Nephron progenitor cell (in vitro differentiated cells): ENCODE data around the gene ATP8B3.

Source experiments
- DNase-seq: peaks from one replicate; pipeline ENCODE4 v3.0.0; 2021
- H3K27ac Mint-ChIP-seq: 2 replicates; pipeline ENCODE4 v1.8.0; 2021; ENCODE audit warnings: mild to moderate bottlenecking, moderate library complexity, mixed read lengths
- H3K27me3 Mint-ChIP-seq: 2 replicates; pipeline ENCODE4 v1.8.0; 2021; ENCODE audit warnings: mild to moderate bottlenecking, low read depth, mixed read lengths; ENCODE audit not compliant: poor library complexity
- H3K36me3 Mint-ChIP-seq: 2 replicates; pipeline ENCODE4 v1.8.0; 2021; ENCODE audit warnings: low read depth, mixed read lengths
- H3K4me1 Mint-ChIP-seq: 2 replicates; pipeline ENCODE4 v1.8.0; 2021; ENCODE audit warnings: mixed read lengths
- H3K4me3 Mint-ChIP-seq: 2 replicates; pipeline ENCODE4 v1.8.0; 2021; ENCODE audit warnings: mild to moderate bottlenecking, moderate library complexity, mixed read lengths
- H3K9me3 Mint-ChIP-seq: 2 replicates; pipeline ENCODE4 v1.8.0; 2021; ENCODE audit warnings: mild to moderate bottlenecking, moderate library complexity, mixed read lengths
- CTCF ChIP-seq: fragments of 200-600 bp; sonication (generic); IDR thresholded peaks from 2 replicates; pipeline ENCODE4 v1.5.0; 2021; ENCODE audit warnings: antibody characterized with exemption

ATP8B3 gene

GRCh38 chr19:1839658-1840540, 27.8 kb upstream of the ATP8B3 start:
- no peak for TF ChIP-seq CTCF
- Mint-ChIP-seq H3K4me3 (peak overlapping the region; percentile 11), H3K36me3 (no peaks in the 10 kb centered on the region), H3K27ac (peak overlapping the region; percentile 74), H3K27me3 (no peaks in the 10 kb centered on the region), H3K4me1 (peaks cover 47% of the 10 kb centered on the region), H3K9me3 (no peaks in the 10 kb centered on the region)
- DNase-seq, result no peak

- no peak overlapping the region for H3K27ac Mint-ChIP-seq
- TF ChIP-seq CTCF, result peak; percentile 94
- DNase-seq, result peak; percentile 87
Measured at GRCh38 chr19:1837625-1838105, 25.6 kb upstream of the ATP8B3 start.

GRCh38 chr19:1837222-1837565, 25.1 kb upstream of the ATP8B3 start:
- Mint-ChIP-seq H3K36me3 (no peaks in the 10 kb centered on the region), H3K9me3 (no peaks in the 10 kb centered on the region), H3K4me1 (peaks cover 38% of the 10 kb centered on the region), H3K27me3 (no peaks in the 10 kb centered on the region), H3K4me3 (no peak overlapping the region), H3K27ac (no peak overlapping the region)
- no peak for TF ChIP-seq CTCF
- DNase-seq, result no peak

More at GRCh38 chr19:1837625-1838105, 25.6 kb upstream of the ATP8B3 start:
- Mint-ChIP-seq H3K4me1 (peaks cover 43% of the 10 kb centered on the region), H3K4me3 (no peak overlapping the region), H3K27me3 (no peaks in the 10 kb centered on the region), H3K9me3 (no peaks in the 10 kb centered on the region), H3K36me3 (no peaks in the 10 kb centered on the region)

- peaks cover 33% of the 10 kb centered on the region for H3K4me1 Mint-ChIP-seq
- DNase-seq, result no peak
- H3K4me3 Mint-ChIP-seq, result no peak overlapping the region
- no peaks in the 10 kb centered on the region for H3K9me3 Mint-ChIP-seq
- H3K27me3 Mint-ChIP-seq, result no peaks in the 10 kb centered on the region
- no peak for TF ChIP-seq CTCF
- H3K27ac Mint-ChIP-seq, result no peak overlapping the region
- no peaks in the 10 kb centered on the region for H3K36me3 Mint-ChIP-seq
Measured at GRCh38 chr19:1836458-1837221, 24.6 kb upstream of the ATP8B3 start.

- no peak for TF ChIP-seq CTCF
- DNase-seq, result no peak
- Mint-ChIP-seq H3K4me3 (no peak overlapping the region), H3K36me3 (peaks cover 14% of the 10 kb centered on the region), H3K9me3 (no peaks in the 10 kb centered on the region), H3K27ac (no peak overlapping the region), H3K27me3 (no peaks in the 10 kb centered on the region), H3K4me1 (peaks cover 19% of the 10 kb centered on the region)
Measured at GRCh38 chr19:1833540-1833939, 21.5 kb upstream of the ATP8B3 start.
